ENCODE measurements around the gene ZNF831.

ZNF831 gene

GRCh38 chr20:59247731-59248684, 84.4 kb downstream of the ZNF831 start:
- DNase-seq (ENCODE audit: low read depth) = no peak

GRCh38 chr20:59250293-59250692, 86.7 kb downstream of the ZNF831 start:
- no peak for DNase-seq (ENCODE audit: low read depth)

GRCh38 chr20:59253325-59253724, 89.7 kb downstream of the ZNF831 start:
- DNase-seq (ENCODE audit: low read depth) = no peak

- no peak for DNase-seq (ENCODE audit: low read depth)
Observed at GRCh38 chr20:59253779-59254319, 90.2 kb downstream of the ZNF831 start.

GRCh38 chr20:59255256-59255655, 91.6 kb downstream of the ZNF831 start:
- DNase-seq (ENCODE audit: low read depth) = no peak

- no peak for DNase-seq (ENCODE audit: low read depth)
Observed at GRCh38 chr20:59258221-59258621, 94.6 kb downstream of the ZNF831 start.

GRCh38 chr20:59259946-59260345, 96.3 kb downstream of the ZNF831 start:
- DNase-seq (ENCODE audit: low read depth) = no peak

- DNase-seq (ENCODE audit: low read depth) = no peak
Observed at GRCh38 chr20:59265298-59265697, 101.7 kb downstream of the ZNF831 start.

- no peak for DNase-seq (ENCODE audit: low read depth)
Observed at GRCh38 chr20:59268870-59269269, 105.2 kb downstream of the ZNF831 start.

- no peak for DNase-seq (ENCODE audit: low read depth)
Observed at GRCh38 chr20:59269411-59270025, 105.9 kb downstream of the ZNF831 start.

- no peak for DNase-seq (ENCODE audit: low read depth)
Observed at GRCh38 chr20:59270380-59270779, 106.8 kb downstream of the ZNF831 start.

GRCh38 chr20:59273739-59274357, 110.2 kb downstream of the ZNF831 start:
- DNase-seq (ENCODE audit: low read depth) = no peak

GRCh38 chr20:59276938-59277337, 113.3 kb downstream of the ZNF831 start:
- no peak for DNase-seq (ENCODE audit: low read depth)

GRCh38 chr20:59284470-59284869, 120.8 kb downstream of the ZNF831 start:
- no peak for DNase-seq (ENCODE audit: low read depth)

GRCh38 chr20:59289994-59290393, 126.4 kb downstream of the ZNF831 start:
- no peak for DNase-seq (ENCODE audit: low read depth)

GRCh38 chr20:59291740-59292383, 128.2 kb downstream of the ZNF831 start:
- no peak for DNase-seq (ENCODE audit: low read depth)

- no peak for DNase-seq (ENCODE audit: low read depth)
Observed at GRCh38 chr20:59295531-59295930, 131.9 kb downstream of the ZNF831 start.

GRCh38 chr20:59297686-59298085, 134.1 kb downstream of the ZNF831 start:
- no peak for DNase-seq (ENCODE audit: low read depth)

- no peak for DNase-seq (ENCODE audit: low read depth)
Observed at GRCh38 chr20:59299945-59300332, 136.3 kb downstream of the ZNF831 start.

GRCh38 chr20:59300333-59301081, 136.9 kb downstream of the ZNF831 start, which contains the start of gene EDN3:
TSS of gene EDN3 (plus strand) at chr20:59300611. CDS start at chr20:59300813, 202 bp downstream.
- DNase-seq (ENCODE audit: low read depth) = no peak

- DNase-seq (ENCODE audit: low read depth) = no peak
Observed at GRCh38 chr20:59301343-59302007, 137.9 kb downstream of the ZNF831 start.
